ENCODE measurements around the gene ZNF823.

The ZNF823 gene

GRCh38 chr19:11673608-11674041 is 65.1 kb downstream of the ZNF823 start:
- TF ChIP-seq, protein P1, sequence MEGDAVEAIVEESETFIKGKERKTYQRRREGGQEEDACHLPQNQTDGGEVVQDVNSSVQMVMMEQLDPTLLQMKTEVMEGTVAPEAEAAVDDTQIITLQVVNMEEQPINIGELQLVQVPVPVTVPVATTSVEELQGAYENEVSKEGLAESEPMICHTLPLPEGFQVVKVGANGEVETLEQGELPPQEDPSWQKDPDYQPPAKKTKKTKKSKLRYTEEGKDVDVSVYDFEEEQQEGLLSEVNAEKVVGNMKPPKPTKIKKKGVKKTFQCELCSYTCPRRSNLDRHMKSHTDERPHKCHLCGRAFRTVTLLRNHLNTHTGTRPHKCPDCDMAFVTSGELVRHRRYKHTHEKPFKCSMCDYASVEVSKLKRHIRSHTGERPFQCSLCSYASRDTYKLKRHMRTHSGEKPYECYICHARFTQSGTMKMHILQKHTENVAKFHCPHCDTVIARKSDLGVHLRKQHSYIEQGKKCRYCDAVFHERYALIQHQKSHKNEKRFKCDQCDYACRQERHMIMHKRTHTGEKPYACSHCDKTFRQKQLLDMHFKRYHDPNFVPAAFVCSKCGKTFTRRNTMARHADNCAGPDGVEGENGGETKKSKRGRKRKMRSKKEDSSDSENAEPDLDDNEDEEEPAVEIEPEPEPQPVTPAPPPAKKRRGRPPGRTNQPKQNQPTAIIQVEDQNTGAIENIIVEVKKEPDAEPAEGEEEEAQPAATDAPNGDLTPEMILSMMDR (IDR thresholded peaks at IDR 0.05; ENCODE audit: low read depth, low read length): peak; percentile 45
- no peak for TF ChIP-seq MYC (IDR thresholded peaks at IDR 0.05; ENCODE audit: low read depth, low read length)
- TF ChIP-seq, protein P2, sequence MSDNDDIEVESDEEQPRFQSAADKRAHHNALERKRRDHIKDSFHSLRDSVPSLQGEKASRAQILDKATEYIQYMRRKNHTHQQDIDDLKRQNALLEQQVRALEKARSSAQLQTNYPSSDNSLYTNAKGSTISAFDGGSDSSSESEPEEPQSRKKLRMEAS (IDR thresholded peaks at IDR 0.05; ENCODE audit: low read depth, low read length): no peak
- TF ChIP-seq POLR2A (IDR thresholded peaks at IDR 0.05; ENCODE audit: extremely low read depth, insufficient read length): no peak
- peak; percentile 55 for DNase-seq (ENCODE audit: low read depth)
- no peak overlapping the region for H3K4me3 ChIP-seq (ENCODE audit: low read depth, low read length)

All from NB4 (cell line).